IMR-90 (cell line): ENCODE measurements around the gene SIK2. TPM values are rescaled to one million over a fixed set of nuclear protein-coding genes. Genes with fewer than 3 reads are reported as not detected.

Source experiments
- ATAC-seq: fragments of 200-7000 bp; cut with Tn5 transposase; 2 replicates; pipeline ENCODE4 v1.9.1; 2020; ENCODE audit warnings: low read depth, mild to moderate bottlenecking, moderate library complexity
- BruUV-seq: library from RNA; stranded (reverse); fragments of 400-500 nt; replicated peaks from 2 replicates; lab custom pipeline; 2021; lab: Mats Ljungman, UMichigan
- CTCF ChIA-PET: fragments of 300-600 bp; formaldehyde crosslinking; extraction: SDS; loops from one replicate; lab custom pipeline; 2021; ENCODE audit warnings: antibody characterized with exemption; lab: Yijun Ruan, JAX
- POLR2A ChIA-PET: fragments of 300-600 bp; sonication (Branson Sonifier 250); formaldehyde crosslinking; loops from one replicate; lab custom pipeline; 2022; ENCODE audit warnings: antibody characterized with exemption; ENCODE audit not compliant: unreplicated experiment; lab: Charles Lee
- DNase-seq: peaks from one replicate; pipeline ENCODE4 v3.0.0; 2013
- H2AFZ ChIP-seq: replicated peaks from 2 replicates; pipeline ENCODE3; 2013; ENCODE audit warnings: low read length, mild to moderate bottlenecking; ENCODE audit not compliant: poor library complexity
- H2AK5ac ChIP-seq: 2 replicates; pipeline ENCODE4 v1.6.1; 2013; ENCODE audit warnings: low read depth, low read length, inconsistent platforms
- H2AK9ac ChIP-seq: replicated peaks from 2 replicates; pipeline ENCODE3; 2013; ENCODE audit warnings: mild to moderate bottlenecking, low read depth, low read length, moderate library complexity; ENCODE audit not compliant: poor library complexity
- H2BK120ac ChIP-seq: 2 replicates; pipeline ENCODE4 v1.6.1; 2013; ENCODE audit warnings: low read depth, low read length, inconsistent platforms
- H2BK15ac ChIP-seq: 3 replicates; pipeline ENCODE4 v1.6.1; 2013; ENCODE audit warnings: low read depth, low read length, inconsistent platforms
- H2BK20ac ChIP-seq: 2 replicates; pipeline ENCODE4 v1.6.1; 2013; ENCODE audit warnings: low read depth, mild to moderate bottlenecking, inconsistent platforms, low read length, moderate library complexity
- H2BK5ac ChIP-seq: 2 replicates; pipeline ENCODE4 v1.6.1; 2013; ENCODE audit warnings: mild to moderate bottlenecking, low read depth, low read length, inconsistent platforms; ENCODE audit not compliant: poor library complexity, severe bottlenecking
- H3K14ac ChIP-seq: replicated peaks from 2 replicates; pipeline ENCODE4 v1.6.1; 2013; ENCODE audit warnings: low read depth, low read length, inconsistent platforms
- H3K18ac ChIP-seq: 2 replicates; pipeline ENCODE4 v1.6.1; 2013; ENCODE audit warnings: low read depth, low read length, control low read depth
- H3K23ac ChIP-seq: 2 replicates; pipeline ENCODE4 v1.6.1; 2013; ENCODE audit warnings: low read depth, low read length, inconsistent platforms
- H3K27ac ChIP-seq: 2 replicates; pipeline ENCODE4 v1.5.1; 2013; ENCODE audit warnings: mild to moderate bottlenecking, control low read depth, low read length; ENCODE audit not compliant: insufficient read depth
- H3K27me3 ChIP-seq: 2 replicates; pipeline ENCODE4 v1.6.1; 2013; ENCODE audit warnings: low read length; ENCODE audit not compliant: control insufficient read depth, insufficient read depth
- H3K36me3 ChIP-seq: 2 replicates; pipeline ENCODE4 v1.6.1; 2013; ENCODE audit warnings: low read length, mixed read lengths; ENCODE audit not compliant: control insufficient read depth, insufficient read depth
- H3K4ac ChIP-seq: 2 replicates; pipeline ENCODE4 v1.6.1; 2013; ENCODE audit warnings: low read depth, low read length, inconsistent platforms
- H3K4me1 ChIP-seq: 2 replicates; pipeline ENCODE4 v1.6.1; 2013; ENCODE audit warnings: low read length, mixed read lengths; ENCODE audit not compliant: control insufficient read depth, insufficient read depth
- H3K4me2 ChIP-seq: 2 replicates; pipeline ENCODE4 v1.6.1; 2013; ENCODE audit warnings: low read depth, mild to moderate bottlenecking, control low read depth, low read length, moderate library complexity
- H3K4me3 ChIP-seq: 2 replicates; pipeline ENCODE4 v1.5.1; 2013; ENCODE audit warnings: low read depth, mild to moderate bottlenecking, control low read depth, low read length, moderate library complexity; ENCODE audit not compliant: insufficient read depth
- H3K56ac ChIP-seq: 2 replicates; pipeline ENCODE4 v1.6.1; 2013; ENCODE audit warnings: low read length, inconsistent platforms; ENCODE audit not compliant: insufficient read depth; ENCODE audit errors: extremely low read depth
- H3K79me1 ChIP-seq, 2 experiments: 2 replicates each; pipeline ENCODE4 v1.6.1; 2013; ENCODE audit warnings: low read length in 2 of 2, inconsistent platforms in 1 of 2, low read depth in 1 of 2
- H3K9ac ChIP-seq: 2 replicates; pipeline ENCODE4 v1.6.1; 2013; ENCODE audit warnings: low read depth, low read length, control low read depth
- H3K9me1 ChIP-seq: 2 replicates; pipeline ENCODE4 v1.6.1; 2013; ENCODE audit warnings: low read length, inconsistent platforms; ENCODE audit not compliant: insufficient read depth
- H3K9me3 ChIP-seq: 2 replicates; pipeline ENCODE4 v1.6.1; 2013; ENCODE audit warnings: low read length; ENCODE audit not compliant: control insufficient read depth, insufficient read depth
- H4K20me1 ChIP-seq: 2 replicates; pipeline ENCODE4 v1.6.1; 2013; ENCODE audit warnings: low read length, inconsistent platforms; ENCODE audit not compliant: insufficient read depth
- H4K5ac ChIP-seq: 2 replicates; pipeline ENCODE4 v1.6.1; 2013; ENCODE audit warnings: mild to moderate bottlenecking, low read depth, low read length, control low read depth
- H4K8ac ChIP-seq, 2 experiments: 2 replicates each; pipeline ENCODE4 v1.6.1; 2013; ENCODE audit warnings: low read depth in 2 of 2, low read length in 2 of 2, control low read depth in 1 of 2, inconsistent platforms in 1 of 2
- H4K91ac ChIP-seq: 2 replicates; pipeline ENCODE4 v1.6.1; 2013; ENCODE audit warnings: low read depth, low read length, inconsistent platforms; ENCODE audit not compliant: insufficient read depth
- POLR2A ChIP-seq: IDR thresholded peaks from 2 replicates; pipeline ENCODE4 v1.6.1; 2012; ENCODE audit warnings: mild to moderate bottlenecking, low read depth, low read length
- WGBS, 2 experiments: methylation state at CpG; one replicate each; pipeline versions ENCODE4 v1.1.5 to v1.1.7; 2013; ENCODE audit warnings: missing lambda C conversion rate in 2 of 2; ENCODE audit not compliant: insufficient read length in 1 of 2; ENCODE audit errors: extremely low coverage in 2 of 2; 5-methylcytosine and 5-hydroxymethylcytosine counted together
- dilution Hi-C: fragments of 300-500 bp; cut with HindIII; formaldehyde crosslinking; loops from one replicate; pipeline ENCODE4 v1.14.3; 2018; ENCODE audit warnings: low sequenced_read_pairs; ENCODE audit not compliant: unreplicated experiment
- in situ Hi-C: fragments of 300-500 bp; cut with MboI; formaldehyde crosslinking; loops from 3 replicates; pipeline ENCODE4 v1.14.3; 2019; ENCODE audit warnings: low sequenced_read_pairs, inconsistent platforms, mixed read lengths
- intact Hi-C: fragments of 100-400 bp; cut with micrococcal nuclease; formaldehyde crosslinking; loops from 2 replicates; pipeline ENCODE4 v1.10.0; 2022
- polyA plus RNA-seq, 3 experiments: library from polyadenylated mRNA; depleted of rRNA; stranded (reverse); fragments of >200 nt; gene quantifications; 2 replicates each; pipeline ENCODE4 v1.2.3, GENCODE V29; 2012; ENCODE audit warnings: low replicate concordance in 1 of 3
- total RNA-seq: library from RNA; depleted of rRNA; stranded (reverse); fragments of >200 nt; gene quantifications from 2 replicates; pipeline ENCODE4 v1.2.3, GENCODE V29; 2012

Gene SIK2
- total and polyA plus RNA-seq, 2 of the 4 experiments (the other 2 are of a cell fraction) = 7.9 to 10.4 TPM

DNA sequence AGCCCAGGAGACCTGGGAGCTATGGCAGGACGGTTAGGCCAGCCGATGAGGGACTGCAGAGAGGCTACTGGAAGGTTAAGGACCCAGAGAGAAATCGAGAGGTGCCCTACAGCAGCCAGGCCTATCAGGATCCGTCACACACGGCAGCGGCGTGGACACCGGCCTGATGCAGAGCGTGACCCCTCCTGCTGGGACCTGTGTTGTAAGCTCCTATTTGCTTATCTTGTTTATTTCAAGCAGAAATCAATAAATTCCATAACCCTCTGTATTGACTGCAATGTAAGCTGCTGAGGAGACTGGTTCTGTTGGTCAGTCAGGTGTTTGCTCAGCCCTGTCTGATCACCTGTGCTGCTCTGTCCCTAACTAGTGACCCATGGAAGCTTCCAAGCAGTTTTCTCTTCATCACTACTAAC is 124.1 kb downstream of the SIK2 start:
- Histone ChIP-seq H3K56ac (no peak overlapping the region), H3K9ac (no peak overlapping the region), H2AK5ac (no peak overlapping the region), H3K4me3 (no peak overlapping the region), H3K4ac (no peak overlapping the region), H4K91ac (no peak overlapping the region), H4K8ac (no peak overlapping the region), H3K18ac (no peak overlapping the region), H3K9me1 (peaks cover 2% of the 10 kb centered on the region; the same call in 1 of the 2 replicates), H3K9me3 (no peaks in the 10 kb centered on the region), H2BK15ac (no peak overlapping the region), H4K5ac (no peak overlapping the region), H3K79me1 (peaks cover 4 to 36% of the 10 kb centered on the region in 2 experiments; a peak in 2 of 4 replicates), H2BK120ac (no peak overlapping the region), H3K4me2 (no peak overlapping the region), H2BK20ac (no peak overlapping the region), H2BK5ac (no peak overlapping the region), H3K36me3 (peaks cover 53% of the 10 kb centered on the region), H2AK9ac (no peak overlapping the region), H3K23ac (no peak overlapping the region), H2AFZ (no peak overlapping the region), H4K20me1 (no peaks in the 10 kb centered on the region), H3K14ac (no peak overlapping the region), H3K4me1 (peaks cover 11% of the 10 kb centered on the region), H3K27me3 (no peaks in the 10 kb centered on the region), H3K27ac (no peak overlapping the region)
- ChIA-PET POLR2A (no interaction called here), CTCF (interaction anchor here (0.6 kb wide), 1 partner anchor 41 kb away, joined by 3 read pairs; no protein-coding TSS in a partner anchor)
- TF ChIP-seq POLR2A = no peak
- intact Hi-C loops = no loop called here
- dilution Hi-C loops = no loop called here
- no peak for DNase-seq
- no peak for ATAC-seq
- in situ Hi-C loops = no loop called here
- no TSS peak for BruUV-seq
- WGBS, 2 experiments = 90% methylated on average over 4 of the region's 9 CpGs; no CpG with 5 or more reads in 1 of the 2 experiments
